Upper lobe of left lung (tissue), 4 donors: ENCODE measurements around the gene BCL10.

Source experiments
- CTCF ChIP-seq, 6 experiments: fragments of 450-650 bp in 4 of 6; fragments of 200-600 bp in 2 of 6; sonication (generic) in 2 of 6; IDR thresholded peaks; one replicate each; pipeline ENCODE4 v1.5.1; 2016 to 2019; ENCODE audit warnings: antibody characterized with exemption in 6 of 6
- EP300 ChIP-seq, 4 donors: sonication (generic); formaldehyde crosslinking; IDR thresholded peaks; one replicate each; pipeline ENCODE4 v1.5.1; 2017; ENCODE audit warnings: antibody characterized with exemption in 4 of 4, control low read depth in 2 of 4
- POLR2A ChIP-seq, 4 donors: fragments of 450-650 bp; IDR thresholded peaks; one replicate each; pipeline ENCODE4 v1.5.1; 2016 to 2017; ENCODE audit warnings: antibody characterized with exemption in 4 of 4, mild to moderate bottlenecking in 2 of 4
- POLR2AphosphoS5 ChIP-seq, 2 donors: sonication (generic); formaldehyde crosslinking; IDR thresholded peaks; one replicate each; pipeline ENCODE4 v1.5.1; 2017; ENCODE audit warnings: antibody characterized with exemption in 2 of 2

- TF ChIP-seq CTCF (IDR thresholded peaks at IDR 0.05), result no peak
- no peak for TF ChIP-seq POLR2AphosphoS5 (IDR thresholded peaks at IDR 0.05)
- no peak for TF ChIP-seq POLR2A (IDR thresholded peaks at IDR 0.05)
- TF ChIP-seq EP300 (IDR thresholded peaks at IDR 0.05), result no peak
Observed at GRCh38 chr1:85279458-85280080, 3.1 kb upstream of the BCL10 start.
